KG1 (cell line): ENCODE data around the gene TTC23L.
"Not testable (repeated sequence)": the region's sequence is repeated elsewhere in the genome, so short reads cannot be mapped to it uniquely, and the experiment has no call there.

ENCODE experiments used
- DNase-seq: peaks from one replicate; lab custom pipeline; 2025; lab: John Stamatoyannopoulos, UW

The TTC23L gene

DNA sequence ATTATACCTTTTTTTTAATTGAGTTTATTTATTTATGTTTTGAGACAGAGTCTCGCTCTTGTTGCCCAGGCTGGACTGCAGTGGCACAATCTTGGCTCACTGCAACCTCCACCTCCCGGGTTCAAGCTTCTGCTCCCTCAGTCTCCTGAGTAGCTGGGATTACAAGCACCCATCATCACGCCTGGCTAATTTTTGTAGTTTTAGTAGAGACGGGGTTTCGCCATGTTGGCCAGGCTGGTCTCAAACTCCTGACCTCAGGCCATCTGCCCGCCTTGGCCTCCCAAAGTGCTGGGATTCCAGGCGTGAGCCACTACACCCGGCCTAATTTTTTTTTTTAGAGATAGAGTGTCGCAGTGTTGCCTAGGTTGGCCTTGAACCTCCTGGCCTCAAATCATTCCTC lies 84.3 kb downstream of the TTC23L start:
- DNase-seq: not testable (repeated sequence)

- no peak for DNase-seq
Observed at GRCh38 chr5:34923694-34924461, 84.9 kb downstream of the TTC23L start.

DNA sequence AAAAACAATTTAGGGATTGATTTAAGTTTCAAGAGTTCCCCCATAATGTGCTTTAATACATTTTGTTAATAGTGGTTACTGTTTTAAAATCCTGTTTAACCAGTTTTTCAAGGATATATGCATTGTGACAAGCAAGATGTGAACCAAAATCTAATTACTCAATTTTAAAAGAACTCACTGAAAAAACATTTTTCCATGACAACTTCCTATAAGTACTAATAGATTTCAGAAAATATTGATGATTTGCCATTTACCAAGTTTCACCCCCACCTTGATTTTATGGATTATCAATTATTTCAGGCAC lies 85.5 kb downstream of the TTC23L start:
- no peak for DNase-seq

DNA sequence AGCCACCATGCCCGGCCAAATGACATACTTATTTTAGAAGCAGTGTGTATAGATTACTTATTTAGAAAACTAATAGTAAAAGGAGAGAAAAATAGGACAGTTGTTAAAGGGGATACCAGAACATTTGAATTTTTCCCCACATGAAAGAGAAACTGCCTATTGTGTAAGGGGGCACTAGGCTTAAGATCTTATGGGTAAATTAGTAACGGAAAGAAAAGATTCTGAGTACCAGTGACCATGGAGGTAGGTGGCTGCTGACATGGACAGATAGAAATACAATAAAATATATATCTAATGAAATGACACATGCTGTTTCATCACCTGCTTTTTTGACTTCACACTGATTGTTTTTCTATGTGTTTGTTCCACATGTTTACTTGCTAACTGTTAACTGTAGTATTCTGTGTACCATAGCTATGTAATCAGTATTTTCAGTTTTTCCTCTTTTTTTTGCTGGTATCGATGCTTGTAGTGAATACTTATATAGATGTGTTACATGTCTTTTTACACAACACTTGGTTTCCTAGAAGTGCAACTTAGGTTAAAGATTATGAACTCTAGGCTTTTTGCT lies 87.4 kb downstream of the TTC23L start:
- DNase-seq: no peak

GRCh38 chr5:34927785-34928184 lies 88.8 kb downstream of the TTC23L start:
- no peak for DNase-seq

GRCh38 chr5:34928267-34928666 lies 89.3 kb downstream of the TTC23L start:
- DNase-seq: no peak

- DNase-seq: peak; percentile 94
Observed at GRCh38 chr5:34929134-34929719, 90.3 kb downstream of the TTC23L start, which contains the start of gene DNAJC21. TSS of gene DNAJC21 (plus strand) at chr5:34929559. CDS start at chr5:34929820, 261 bp downstream.

DNA sequence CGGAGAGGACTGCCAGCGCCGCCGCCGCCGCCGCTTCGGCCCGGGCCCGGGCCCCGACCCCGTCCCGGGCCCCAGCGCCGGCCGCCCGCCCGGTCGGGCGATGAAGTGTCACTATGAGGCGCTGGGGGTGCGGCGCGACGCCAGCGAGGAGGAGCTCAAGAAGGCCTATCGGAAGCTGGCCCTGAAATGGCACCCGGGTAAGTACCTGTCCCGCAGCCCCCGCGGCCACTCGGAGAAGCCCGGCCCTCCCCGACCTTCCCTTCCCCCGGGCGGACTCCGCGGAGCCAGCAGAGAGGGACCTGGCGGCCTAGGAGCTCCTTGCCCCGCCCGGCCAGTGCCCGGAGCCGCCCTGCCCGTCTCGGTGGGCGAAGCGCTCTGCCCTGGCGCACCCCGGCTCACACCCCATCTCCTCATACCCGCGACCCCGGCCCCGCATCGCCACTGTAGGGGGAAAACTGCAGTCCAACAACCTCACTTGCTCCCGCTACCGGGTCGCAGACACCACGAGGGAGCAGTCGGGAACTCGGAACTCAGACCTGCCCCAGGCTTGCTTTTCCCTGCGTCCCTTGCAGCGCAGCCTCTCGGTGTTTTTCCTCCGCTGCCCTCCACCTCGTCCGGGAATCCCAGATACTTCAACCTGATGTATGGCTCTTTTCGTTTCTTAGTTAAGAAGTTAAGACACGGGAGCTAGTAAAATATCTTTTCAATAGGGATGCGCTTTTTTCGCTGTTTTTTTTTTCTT lies 90.9 kb downstream of the TTC23L start:
- peak; percentile 73 for DNase-seq

GRCh38 chr5:34930462-34930844 lies 91.5 kb downstream of the TTC23L start:
- DNase-seq: no peak

- no peak for DNase-seq
Observed at GRCh38 chr5:34930870-34931269, 91.9 kb downstream of the TTC23L start.

DNA sequence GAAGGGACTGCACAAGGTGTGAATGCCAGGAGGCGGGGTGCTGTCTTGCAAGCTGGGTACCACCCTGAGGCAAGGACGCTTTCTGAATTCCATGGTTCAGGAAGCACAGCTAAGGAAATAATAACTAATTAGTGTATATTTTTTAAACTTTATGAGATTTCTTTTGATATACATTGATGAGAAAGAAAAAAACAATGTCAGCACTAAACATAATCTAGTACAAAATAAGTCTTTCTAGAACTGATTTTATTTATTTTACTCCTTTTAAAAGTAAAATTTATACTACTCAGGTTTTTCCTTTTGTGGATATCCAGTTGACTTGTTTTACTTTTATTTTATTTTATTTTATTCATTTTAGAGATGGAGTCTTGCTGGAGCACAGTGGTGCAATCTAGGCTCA lies 94.0 kb downstream of the TTC23L start:
- DNase-seq: no peak

GRCh38 chr5:34941936-34942335 lies 103.0 kb downstream of the TTC23L start:
- DNase-seq: no peak

DNA sequence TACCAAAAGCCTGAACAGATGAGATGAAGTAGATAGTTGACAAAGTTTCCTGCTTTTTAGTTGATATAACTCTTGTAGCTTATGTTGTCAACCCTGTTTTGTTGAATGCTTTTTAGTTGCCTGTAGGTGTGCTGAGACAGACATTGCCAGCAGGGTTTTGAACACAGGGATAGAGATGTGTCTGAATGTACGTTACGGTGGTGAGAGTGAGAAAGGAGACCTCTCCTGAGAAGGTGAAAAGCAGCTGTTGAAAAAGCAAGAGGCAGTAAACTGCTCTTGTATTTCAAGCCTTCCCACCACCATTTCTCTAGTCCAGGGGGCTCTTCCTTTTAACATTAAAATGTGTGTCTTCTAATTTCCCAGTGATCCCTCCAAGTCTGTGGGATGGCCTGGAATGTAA lies 105.1 kb downstream of the TTC23L start:
- no peak for DNase-seq

GRCh38 chr5:34944460-34945047 lies 105.6 kb downstream of the TTC23L start:
- DNase-seq: no peak
